HepG2 (cell line): ENCODE measurements around the gene CIROP. TPM values are rescaled to one million over a fixed set of nuclear protein-coding genes. Genes with fewer than 3 reads are reported as not detected.

Experiments used
- BCLAF1 ChIP-seq: fragments of 450-650 bp; IDR thresholded peaks from 2 replicates; pipeline ENCODE4 v1.6.1; 2017; ENCODE audit warnings: mild to moderate bottlenecking
- CREM ChIP-seq, 2 experiments: sonication (generic) in 1 of 2; formaldehyde crosslinking in 1 of 2; IDR thresholded peaks; 2 replicates each; pipeline versions ENCODE4 v1.4.0 to v1.6.1; 2016 to 2020; ENCODE audit warnings: antibody characterized with exemption in 1 of 2, mild to moderate bottlenecking in 1 of 2, missing genetic modification reagents in 1 of 2
- FOXC1 ChIP-seq: sonication (generic); formaldehyde crosslinking; IDR thresholded peaks from 2 replicates; pipeline ENCODE4 v1.8.0; 2022; ENCODE audit warnings: mild to moderate bottlenecking, missing genetic modification reagents, borderline replicate concordance
- IRX3 ChIP-seq: sonication (generic); formaldehyde crosslinking; IDR thresholded peaks from 2 replicates; pipeline ENCODE4 v1.8.1; 2023; ENCODE audit warnings: mild to moderate bottlenecking, low read depth, missing genetic modification reagents, borderline replicate concordance
- KLF15 ChIP-seq: sonication (generic); formaldehyde crosslinking; IDR thresholded peaks from 2 replicates; pipeline ENCODE4 v1.8.1; 2023; ENCODE audit warnings: borderline replicate concordance, mild to moderate bottlenecking, inconsistent platforms, missing genetic modification reagents, mixed read lengths
- LRRFIP1 ChIP-seq: sonication (generic); formaldehyde crosslinking; conservative IDR thresholded peaks from 2 replicates; pipeline ENCODE4 v1.4.0; 2020; ENCODE audit warnings: missing genetic modification reagents
- MATR3 ChIP-seq: sonication (generic); formaldehyde crosslinking; IDR thresholded peaks from 2 replicates; pipeline ENCODE4 v1.4.0; 2020; ENCODE audit warnings: missing genetic modification reagents
- NFKB2 ChIP-seq: sonication (generic); formaldehyde crosslinking; IDR thresholded peaks from 2 replicates; pipeline ENCODE4 v1.4.0; 2020; ENCODE audit warnings: missing genetic modification reagents, borderline replicate concordance
- NR2C2 ChIP-seq: sonication (generic); formaldehyde crosslinking; IDR thresholded peaks from 2 replicates; pipeline ENCODE4 v1.4.0; 2020; ENCODE audit warnings: missing genetic modification reagents, mild to moderate bottlenecking, moderate library complexity, borderline replicate concordance
- NR2F2 ChIP-seq: IDR thresholded peaks from 2 replicates; pipeline ENCODE4 v1.6.1; 2012; ENCODE audit warnings: low read depth, inconsistent platforms, borderline replicate concordance
- PPARG ChIP-seq: conservative IDR thresholded peaks from 2 replicates; pipeline ENCODE4 v1.6.1; 2016; ENCODE audit warnings: missing biosample characterization, missing genetic modification reagents
- SIN3B ChIP-seq: fragments of 150-350 bp; IDR thresholded peaks from 2 replicates; pipeline ENCODE4 v1.6.1; 2014; ENCODE audit warnings: low read length
- SIX4 ChIP-seq: sonication (generic); formaldehyde crosslinking; IDR thresholded peaks from 2 replicates; pipeline ENCODE4 v1.4.0; 2020; ENCODE audit warnings: missing genetic modification reagents
- ZBTB3 ChIP-seq: sonication (generic); formaldehyde crosslinking; IDR thresholded peaks from 2 replicates; pipeline ENCODE4 v1.4.0; 2020; ENCODE audit warnings: low read depth, mild to moderate bottlenecking, moderate library complexity, missing genetic modification reagents, borderline replicate concordance
- ZNF121 ChIP-seq: sonication (generic); formaldehyde crosslinking; IDR thresholded peaks from 2 replicates; pipeline ENCODE4 v1.5.0; 2020; ENCODE audit warnings: mild to moderate bottlenecking, missing genetic modification reagents
- ZNF292 ChIP-seq: sonication (generic); formaldehyde crosslinking; IDR thresholded peaks from 2 replicates; pipeline ENCODE4 v1.8.1; 2022; ENCODE audit warnings: mild to moderate bottlenecking, low read depth, missing genetic modification reagents, borderline replicate concordance
- ZNF709 ChIP-seq: sonication (generic); formaldehyde crosslinking; IDR thresholded peaks from 2 replicates; pipeline ENCODE4 v1.5.0; 2020; ENCODE audit warnings: mild to moderate bottlenecking, missing genetic modification reagents
- ZNF75D ChIP-seq: sonication (generic); formaldehyde crosslinking; IDR thresholded peaks from 2 replicates; pipeline ENCODE4 v1.8.1; 2023; ENCODE audit warnings: missing genetic modification reagents, mild to moderate bottlenecking, borderline replicate concordance
- ZNF841 ChIP-seq: sonication (generic); formaldehyde crosslinking; IDR thresholded peaks from 2 replicates; pipeline ENCODE4 v1.8.1; 2023; ENCODE audit warnings: missing genetic modification reagents, borderline replicate concordance
- polyA plus RNA-seq, 8 experiments: library from polyadenylated mRNA; depleted of rRNA in 3 of 8; stranded (reverse) in 7 of 8; unstranded in 1 of 8; fragments of >200 nt; fragmentation: Illumina TruSeq in 4 of 8; extraction: Trizol in 4 of 8; gene quantifications; 2 replicates each; pipeline versions ENCODE4 v1.2.1 to v1.2.3, GENCODE V29; 2011 to 2016; ENCODE audit warnings: low read depth in 4 of 8, missing spikeins in 1 of 8, mixed read lengths in 1 of 8; ENCODE audit not compliant: insufficient read depth in 1 of 8
- total RNA-seq, 5 experiments: library from RNA; depleted of rRNA; stranded (reverse); fragments of >200 nt; fragmentation: Illumina TruSeq; extraction: Trizol; gene quantifications; 2 replicates each; pipeline ENCODE4 v1.2.3, GENCODE V29; 2016; ENCODE audit warnings: low read depth in 1 of 5
- TF ChIP-seq, protein P1 (sequence below): sonication (generic); formaldehyde crosslinking; IDR thresholded peaks from 2 replicates; pipeline ENCODE4 v1.8.1; 2022; ENCODE audit warnings: low read depth, mild to moderate bottlenecking, missing genetic modification reagents

CIROP gene
- total and polyA plus RNA-seq, 2 of the 13 experiments (the other 11 are each of a cell fraction or from before 2014, with no cell fraction given) = 0.07 TPM; not detected in 1

GRCh38 chr14:23067847-23068788, 36.7 kb downstream of the CIROP start (continued):
- no peak for TF ChIP-seq NR2F2
- no peak for TF ChIP-seq SIX4 (CRISPR knock-in tag)
- TF ChIP-seq LRRFIP1 (CRISPR knock-in tag) = no peak
- TF ChIP-seq ZNF75D (CRISPR knock-in tag) = no peak
- TF ChIP-seq ZNF709 (CRISPR knock-in tag) = no peak
- no peak for TF ChIP-seq SIN3B
- TF ChIP-seq CREM (IDR thresholded peaks at IDR 0.05) = no peak
- no peak for TF ChIP-seq CREM (CRISPR knock-in tag; IDR thresholded peaks at IDR 0.05)
- no peak for TF ChIP-seq ZBTB3 (CRISPR knock-in tag)
- no peak for TF ChIP-seq MATR3 (CRISPR knock-in tag)
- no peak for TF ChIP-seq NFKB2 (CRISPR knock-in tag)
- no peak for TF ChIP-seq IRX3
- no peak for TF ChIP-seq ZNF121 (CRISPR knock-in tag)
- TF ChIP-seq BCLAF1 = no peak
- TF ChIP-seq ZNF292 (CRISPR knock-in tag) = no peak
- no peak for TF ChIP-seq KLF15 (CRISPR knock-in tag)
- TF ChIP-seq, protein P1, sequence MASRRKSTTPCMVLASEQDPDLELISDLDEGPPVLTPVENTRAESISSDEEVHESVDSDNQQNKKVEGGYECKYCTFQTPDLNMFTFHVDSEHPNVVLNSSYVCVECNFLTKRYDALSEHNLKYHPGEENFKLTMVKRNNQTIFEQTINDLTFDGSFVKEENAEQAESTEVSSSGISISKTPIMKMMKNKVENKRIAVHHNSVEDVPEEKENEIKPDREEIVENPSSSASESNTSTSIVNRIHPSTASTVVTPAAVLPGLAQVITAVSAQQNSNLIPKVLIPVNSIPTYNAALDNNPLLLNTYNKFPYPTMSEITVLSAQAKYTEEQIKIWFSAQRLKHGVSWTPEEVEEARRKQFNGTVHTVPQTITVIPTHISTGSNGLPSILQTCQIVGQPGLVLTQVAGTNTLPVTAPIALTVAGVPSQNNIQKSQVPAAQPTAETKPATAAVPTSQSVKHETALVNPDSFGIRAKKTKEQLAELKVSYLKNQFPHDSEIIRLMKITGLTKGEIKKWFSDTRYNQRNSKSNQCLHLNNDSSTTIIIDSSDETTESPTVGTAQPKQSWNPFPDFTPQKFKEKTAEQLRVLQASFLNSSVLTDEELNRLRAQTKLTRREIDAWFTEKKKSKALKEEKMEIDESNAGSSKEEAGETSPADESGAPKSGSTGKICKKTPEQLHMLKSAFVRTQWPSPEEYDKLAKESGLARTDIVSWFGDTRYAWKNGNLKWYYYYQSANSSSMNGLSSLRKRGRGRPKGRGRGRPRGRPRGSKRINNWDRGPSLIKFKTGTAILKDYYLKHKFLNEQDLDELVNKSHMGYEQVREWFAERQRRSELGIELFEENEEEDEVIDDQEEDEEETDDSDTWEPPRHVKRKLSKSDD (CRISPR knock-in tag) = no peak
- no peak for TF ChIP-seq ZNF841 (CRISPR knock-in tag)
- TF ChIP-seq PPARG = no peak
- 0 out of 2 replicates have a peak, but pooled peaks have one; percentile 1 for TF ChIP-seq FOXC1 (CRISPR knock-in tag)
- TF ChIP-seq NR2C2 (CRISPR knock-in tag) = no peak; the same call in 1 of the 2 replicates
